GM12801 (cell line): ENCODE measurements around the gene WNT6.

ENCODE experiments used
- CTCF ChIP-seq: IDR thresholded peaks from one replicate; pipeline ENCODE4 v1.5.1; 2011; ENCODE audit warnings: control low read depth; ENCODE audit not compliant: insufficient read length; ENCODE audit errors: extremely low read depth

The WNT6 gene

DNA sequence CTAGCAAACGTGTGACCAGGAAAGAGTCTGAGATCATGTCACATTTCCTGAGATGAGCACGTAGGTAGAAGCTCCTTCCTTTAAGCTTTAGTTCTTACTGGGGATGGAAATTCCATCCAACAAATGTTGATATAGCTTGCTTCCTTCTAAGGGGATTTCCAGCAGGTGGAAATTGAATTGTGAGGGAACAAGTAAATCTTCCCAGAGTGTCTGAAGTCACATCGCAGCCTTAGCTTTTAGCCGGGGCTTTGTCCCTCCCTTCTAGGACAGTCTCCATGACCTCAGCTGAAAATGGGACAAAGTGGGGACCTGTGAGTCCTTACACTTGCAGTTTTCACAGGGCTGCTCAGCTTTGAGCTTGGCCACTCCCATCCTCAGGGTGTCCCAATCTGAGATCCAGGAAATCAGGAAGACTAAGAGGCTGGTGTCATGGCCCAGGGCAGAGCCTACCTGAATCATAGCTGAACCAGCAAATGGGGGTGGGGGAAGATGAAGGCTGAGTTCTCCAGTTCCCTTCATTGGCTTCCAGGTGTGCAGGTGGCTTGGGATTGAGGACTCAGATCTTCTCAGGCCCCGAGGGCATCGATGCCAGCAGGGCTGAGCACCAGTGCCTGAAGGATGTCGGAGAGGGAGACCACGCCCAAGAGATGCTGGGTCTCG, 36.3 kb upstream of the WNT6 start:
- no peak for TF ChIP-seq CTCF

DNA sequence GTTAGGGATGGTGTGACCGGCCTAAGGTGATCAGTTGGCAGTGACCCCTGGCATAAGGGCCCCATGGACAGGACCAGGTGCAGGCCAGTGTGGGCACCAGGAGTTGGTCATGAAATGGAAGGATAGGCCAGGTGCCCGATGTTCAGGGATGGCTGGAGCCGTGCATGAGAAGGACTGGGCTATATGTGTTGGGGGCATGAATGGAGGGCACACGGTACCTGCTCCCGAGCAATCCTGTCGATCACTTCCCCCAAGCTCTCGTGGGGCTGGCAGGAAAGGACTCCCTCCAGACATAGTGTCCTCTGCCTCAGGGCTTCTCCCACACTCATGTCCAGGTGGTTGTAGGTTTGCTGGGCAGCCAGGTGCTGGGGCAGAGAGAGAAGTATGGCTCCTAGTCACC, 35.6 kb upstream of the WNT6 start:
- TF ChIP-seq CTCF, result no peak

GRCh38 chr2:218826791-218827190, 32.8 kb upstream of the WNT6 start:
- no peak for TF ChIP-seq CTCF

DNA sequence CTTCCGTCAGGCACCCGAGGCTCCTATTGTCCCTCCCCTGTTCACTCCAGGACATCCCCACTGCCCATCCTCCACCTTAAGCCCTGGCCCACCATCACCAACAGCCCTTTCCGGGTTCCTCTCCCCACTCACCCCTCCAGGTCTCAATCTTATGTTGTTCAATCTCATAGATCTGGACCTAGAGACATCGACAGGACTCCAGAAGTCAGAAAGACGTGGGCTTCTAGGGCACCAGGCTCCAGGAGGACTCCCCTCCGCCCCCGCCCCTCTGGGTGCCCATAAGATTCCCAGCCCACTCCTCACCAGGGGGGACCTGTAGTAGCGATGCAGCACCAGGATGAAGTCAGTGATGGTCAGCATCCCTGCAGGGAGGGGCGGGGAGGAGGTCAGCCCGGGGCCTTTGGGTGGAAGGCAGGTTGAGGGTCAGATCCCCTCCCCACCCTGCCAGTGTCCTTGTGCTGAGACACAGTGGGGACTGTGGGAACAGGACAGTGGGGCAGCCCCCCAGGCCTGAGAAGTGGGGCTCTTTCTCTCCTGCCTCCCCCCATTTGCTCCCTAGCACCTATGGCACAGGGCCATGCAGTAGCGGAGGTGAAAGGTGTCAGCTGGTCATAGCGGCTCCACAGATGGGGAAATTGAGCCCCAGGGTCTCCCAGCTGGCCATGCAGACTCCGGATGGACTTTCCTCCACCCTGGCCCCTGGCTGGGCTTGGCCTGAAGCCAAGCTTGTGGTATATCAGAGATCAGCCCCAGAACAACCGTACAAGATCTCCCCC, 31.7 kb upstream of the WNT6 start:
- no peak for TF ChIP-seq CTCF

GRCh38 chr2:218828477-218828778, 31.2 kb upstream of the WNT6 start:
- TF ChIP-seq CTCF, result no peak

DNA sequence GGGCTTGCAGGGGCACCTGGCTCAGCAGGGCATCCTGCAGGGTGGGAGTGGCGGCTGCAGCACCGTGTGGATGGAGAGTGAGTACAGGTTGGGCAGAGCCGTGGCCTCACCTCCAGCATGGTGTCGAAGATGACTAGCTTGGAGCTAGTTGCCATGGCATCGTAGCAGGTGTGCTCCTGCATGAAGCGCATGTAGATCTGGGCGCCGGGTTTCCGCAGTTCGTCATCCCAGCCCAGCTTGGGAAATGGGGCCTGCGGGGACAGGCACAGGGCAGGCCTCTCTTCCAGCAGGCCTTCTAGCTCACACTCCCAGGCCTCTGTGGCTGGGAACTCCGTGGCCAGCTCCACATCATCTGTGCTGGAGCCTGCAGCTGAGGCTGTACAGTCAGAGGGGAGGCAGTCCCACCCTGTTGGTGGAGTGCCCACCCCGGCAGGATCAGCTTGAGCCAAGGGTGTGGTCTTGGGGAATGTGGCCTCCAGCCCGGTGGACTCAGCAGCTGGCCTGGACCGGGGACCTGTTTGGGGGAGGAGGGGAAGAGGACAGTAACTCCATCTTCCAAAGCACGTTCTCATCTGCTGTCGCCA, 29.6 kb upstream of the WNT6 start:
- TF ChIP-seq CTCF, result no peak

DNA sequence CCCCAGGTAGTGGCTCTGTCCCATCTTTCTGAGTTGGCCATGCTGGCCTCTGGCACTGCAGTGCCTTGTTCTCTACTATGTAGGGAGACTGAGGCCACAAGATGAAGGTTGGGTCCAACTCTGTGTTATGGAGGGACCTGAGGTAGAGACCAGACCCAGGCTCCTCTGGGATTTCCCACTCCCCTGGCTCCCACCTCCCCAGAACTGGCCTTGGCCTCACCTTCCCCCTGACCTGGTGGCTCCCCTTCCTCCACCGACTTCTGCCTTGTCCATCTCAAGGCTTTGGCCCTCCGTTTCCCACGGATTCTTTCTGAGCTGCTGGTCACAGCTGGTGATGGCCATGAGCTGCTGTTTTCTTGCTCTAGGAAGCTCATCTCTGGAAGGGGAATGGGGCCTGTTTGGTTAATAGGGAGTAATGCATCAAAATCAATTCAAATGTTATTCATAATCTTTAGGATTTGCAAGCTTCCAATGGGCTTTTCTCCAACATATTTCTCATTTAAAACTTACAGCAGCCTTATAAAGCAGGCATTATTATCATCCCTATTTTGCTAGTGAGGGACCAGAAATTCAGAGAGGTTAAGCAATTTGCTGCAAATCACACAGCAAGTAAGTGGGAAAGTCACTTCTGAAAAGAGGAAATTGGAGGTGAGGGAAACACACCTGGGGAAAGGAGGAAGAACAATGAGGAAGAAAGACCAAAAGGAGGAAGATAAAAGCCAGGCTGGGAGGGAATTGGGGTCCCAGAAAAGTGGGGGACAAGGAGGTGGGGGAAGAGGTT, 28.9 kb upstream of the WNT6 start:
- no peak for TF ChIP-seq CTCF
